Ureter (tissue), 1 donor: Measurements from ENCODE around the gene METTL26. TPM values are rescaled to one million over a fixed set of nuclear protein-coding genes. Genes with fewer than 3 reads are reported as not detected.
"Not testable (repeated sequence)": the region's sequence is repeated elsewhere in the genome, so short reads cannot be mapped to it uniquely, and the experiment has no call there.

Source experiments
- DNase-seq: peaks from one replicate; pipeline ENCODE4 v3.0.0-alpha.2; 2020; ENCODE audit warnings: low spot score
- total RNA-seq: library from RNA; stranded (reverse); gene quantifications from one replicate; pipeline ENCODE4 v1.2.4, GENCODE V29; 2023
- donor health status: DM: yes; HTN: yes; CAD: no.

The METTL26 gene
- total RNA-seq, 1 donor from 2014 or later = 48.3 TPM

DNA sequence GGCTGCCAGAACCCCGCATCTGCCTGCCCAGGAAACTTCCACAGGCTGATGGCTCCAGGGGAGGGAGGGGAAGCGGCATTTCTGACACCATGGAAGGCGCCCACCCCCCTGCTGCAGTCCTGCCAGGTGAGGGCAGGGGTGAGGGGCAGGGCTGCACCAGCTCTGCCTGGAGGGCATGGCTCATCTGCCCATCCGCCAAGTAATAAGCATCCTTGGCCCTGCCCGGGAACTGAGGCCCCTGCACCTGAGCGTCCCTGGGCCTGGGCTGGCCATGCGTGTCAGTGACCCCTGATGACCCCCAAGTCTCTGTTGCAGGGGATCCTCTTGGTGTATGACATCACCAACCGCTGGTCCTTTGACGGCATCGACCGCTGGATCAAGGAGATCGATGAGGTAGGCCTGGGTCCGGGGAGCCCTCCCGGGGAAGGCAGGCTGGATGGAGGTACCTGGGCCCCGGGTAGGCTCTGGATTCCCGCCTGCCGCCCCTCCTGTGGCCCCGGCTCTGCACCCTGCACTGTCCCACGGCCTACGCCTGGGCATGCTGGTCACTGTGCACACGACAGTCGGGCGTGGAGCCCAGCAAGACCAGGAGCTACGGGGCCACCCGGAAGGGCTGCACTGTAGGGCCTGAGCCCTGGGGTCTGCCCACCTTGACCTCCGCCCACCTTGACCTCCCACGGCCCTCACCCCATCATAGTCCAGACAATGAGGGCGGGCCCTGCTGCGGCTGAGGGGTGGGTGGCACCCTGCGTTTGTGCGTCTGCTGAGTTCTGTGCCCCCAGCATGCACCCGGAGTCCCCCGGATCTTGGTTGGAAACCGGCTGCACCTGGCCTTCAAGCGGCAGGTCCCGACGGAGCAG lies 10.8 kb downstream of the METTL26 start:
- no peak for DNase-seq

DNA sequence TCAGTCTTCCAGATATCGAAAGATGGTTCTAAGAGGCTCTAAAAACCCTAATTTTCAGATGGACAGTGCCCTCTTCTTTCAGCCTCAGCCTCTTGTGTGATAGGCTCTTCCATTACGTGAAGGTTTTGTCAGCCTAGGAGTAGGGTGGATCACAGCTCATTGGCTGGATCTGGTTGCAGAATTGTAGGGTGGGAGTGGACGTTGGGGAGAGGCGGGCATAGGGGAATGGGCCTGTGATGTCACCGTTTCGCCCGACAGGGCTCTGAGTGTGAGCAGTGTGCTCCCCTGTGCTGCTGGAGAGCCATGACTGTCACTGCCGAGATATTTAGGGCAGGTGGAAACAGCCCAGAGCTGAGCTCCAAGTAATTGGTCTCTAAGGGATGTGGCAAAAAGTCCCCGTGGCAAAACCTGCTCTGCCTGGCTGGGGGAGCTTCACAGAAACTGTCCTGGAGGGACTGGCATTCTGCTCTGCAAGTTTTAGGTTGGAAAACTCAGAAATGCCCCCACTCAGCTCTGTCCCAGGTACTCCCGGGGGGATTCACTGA lies 11.5 kb downstream of the METTL26 start:
- no peak for DNase-seq

DNA sequence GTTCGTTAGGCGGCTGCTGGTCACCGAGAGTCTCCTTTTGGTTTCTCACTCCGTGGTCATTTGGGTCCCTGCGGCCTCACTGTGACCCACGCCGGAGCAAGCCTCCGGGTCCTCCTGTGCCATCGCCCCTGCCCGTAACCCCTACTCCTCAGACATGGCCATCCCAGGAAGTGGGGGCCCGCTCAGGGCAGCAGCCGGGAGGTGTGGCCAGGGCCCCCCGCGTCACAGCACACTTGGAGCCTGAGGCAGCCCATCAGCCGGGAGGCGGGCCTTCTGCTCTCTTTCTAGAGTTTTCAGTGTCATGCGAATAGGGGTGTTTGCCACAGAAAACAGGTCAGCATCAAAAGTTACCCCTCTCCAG lies 13.2 kb downstream of the METTL26 start:
- DNase-seq = no peak

DNA sequence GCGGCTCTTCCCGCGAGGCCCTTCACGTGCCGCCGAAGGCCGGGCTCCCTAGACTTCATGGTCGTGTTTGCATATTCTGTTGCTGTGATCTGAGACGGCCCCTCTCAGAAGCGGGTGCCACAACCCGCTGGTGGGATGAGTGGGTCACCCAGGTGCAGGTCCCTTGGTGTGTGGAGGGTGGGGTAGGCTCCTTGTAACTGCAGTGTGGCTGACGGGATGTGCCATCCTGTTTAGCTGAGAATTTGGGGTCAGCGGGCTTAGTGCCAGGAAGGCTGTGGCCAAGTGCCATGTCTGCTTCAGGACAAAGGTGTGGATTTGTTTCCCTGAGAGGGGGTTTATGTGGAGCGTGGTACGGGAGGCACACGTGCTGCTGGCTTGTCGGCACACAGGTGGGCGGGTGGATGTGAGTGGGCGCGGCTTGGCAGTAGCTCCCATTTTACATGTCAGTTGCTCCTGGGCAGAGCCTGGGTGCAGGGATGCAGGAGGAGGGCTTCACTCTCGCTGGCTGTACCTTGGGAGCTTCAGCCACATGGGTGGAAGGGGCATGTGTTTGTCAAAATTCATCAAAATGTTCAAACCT lies 14.5 kb downstream of the METTL26 start:
- no peak for DNase-seq

DNA sequence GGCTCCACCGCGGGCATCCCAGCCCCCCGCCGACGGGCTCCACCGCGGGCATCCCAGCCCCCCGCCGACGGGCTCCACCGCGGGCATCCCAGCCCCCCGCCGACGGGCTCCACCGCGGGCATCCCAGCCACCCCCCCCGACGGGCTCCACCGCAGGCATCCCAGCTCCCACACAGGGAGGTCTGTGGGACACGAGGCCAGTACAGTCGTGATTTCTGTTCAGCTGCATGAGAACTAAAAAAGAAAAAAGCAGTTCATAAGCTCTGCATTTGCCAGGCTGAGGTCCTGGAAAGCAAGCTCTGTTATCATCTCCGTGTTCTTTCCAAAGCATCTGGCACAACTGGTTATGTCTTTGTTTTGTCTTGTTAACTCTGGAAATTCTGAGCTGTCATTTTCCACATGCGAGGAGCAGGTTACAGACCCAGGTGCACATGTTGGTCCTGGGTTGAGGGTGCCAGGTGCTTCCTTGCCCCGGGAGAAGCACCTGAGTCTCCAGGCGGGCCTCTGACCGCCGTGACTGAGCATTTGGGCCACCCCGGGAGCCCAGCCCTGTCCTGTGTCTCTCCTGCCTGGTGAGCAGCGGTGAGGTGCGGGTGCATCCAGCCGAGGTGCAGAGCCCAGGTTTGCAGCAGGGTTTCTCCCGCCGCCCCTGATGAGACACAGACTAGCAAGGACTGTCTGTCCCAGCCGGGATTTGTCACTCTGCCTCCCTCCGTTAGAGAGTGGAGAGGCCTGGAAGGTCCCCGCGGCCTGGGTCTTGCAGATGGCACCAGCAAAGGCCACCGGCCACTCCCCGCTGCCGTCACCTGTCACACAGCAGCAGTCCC lies 15.2 kb downstream of the METTL26 start:
- DNase-seq = no peak

DNA sequence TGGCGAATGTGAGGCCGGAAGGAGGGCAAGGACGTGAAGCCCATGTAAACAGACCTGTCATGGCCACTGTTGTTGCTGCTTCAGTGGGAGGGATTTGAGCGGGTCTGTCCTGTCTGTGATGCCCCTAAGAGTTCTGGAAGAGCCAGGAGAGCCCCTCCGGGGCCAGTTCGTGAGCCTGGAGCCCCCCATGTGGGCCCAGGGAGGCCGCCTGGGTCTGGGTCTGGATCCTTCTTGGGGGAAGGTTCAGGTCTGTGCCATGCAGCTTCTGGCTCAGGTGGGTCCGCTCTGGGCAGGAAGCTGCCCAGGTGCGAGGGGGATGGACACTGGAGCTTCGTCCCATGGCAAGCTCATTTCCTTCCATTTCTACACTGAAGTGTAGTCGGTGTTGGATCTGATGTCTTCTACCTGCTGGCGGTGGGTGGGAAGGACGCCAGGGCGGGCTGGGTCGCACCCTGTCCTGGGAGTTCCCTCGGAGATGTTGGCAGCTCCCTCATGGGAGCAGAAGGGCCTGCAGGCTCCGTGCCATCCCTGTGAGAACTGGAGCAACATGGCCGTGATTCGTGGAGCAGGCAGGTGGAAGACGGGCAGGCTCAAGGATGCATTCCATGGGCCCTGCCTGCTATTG lies 16.5 kb downstream of the METTL26 start:
- no peak for DNase-seq

- DNase-seq = no peak
Measured at GRCh38 chr16:617855-618254, 18.2 kb downstream of the METTL26 start.

DNA sequence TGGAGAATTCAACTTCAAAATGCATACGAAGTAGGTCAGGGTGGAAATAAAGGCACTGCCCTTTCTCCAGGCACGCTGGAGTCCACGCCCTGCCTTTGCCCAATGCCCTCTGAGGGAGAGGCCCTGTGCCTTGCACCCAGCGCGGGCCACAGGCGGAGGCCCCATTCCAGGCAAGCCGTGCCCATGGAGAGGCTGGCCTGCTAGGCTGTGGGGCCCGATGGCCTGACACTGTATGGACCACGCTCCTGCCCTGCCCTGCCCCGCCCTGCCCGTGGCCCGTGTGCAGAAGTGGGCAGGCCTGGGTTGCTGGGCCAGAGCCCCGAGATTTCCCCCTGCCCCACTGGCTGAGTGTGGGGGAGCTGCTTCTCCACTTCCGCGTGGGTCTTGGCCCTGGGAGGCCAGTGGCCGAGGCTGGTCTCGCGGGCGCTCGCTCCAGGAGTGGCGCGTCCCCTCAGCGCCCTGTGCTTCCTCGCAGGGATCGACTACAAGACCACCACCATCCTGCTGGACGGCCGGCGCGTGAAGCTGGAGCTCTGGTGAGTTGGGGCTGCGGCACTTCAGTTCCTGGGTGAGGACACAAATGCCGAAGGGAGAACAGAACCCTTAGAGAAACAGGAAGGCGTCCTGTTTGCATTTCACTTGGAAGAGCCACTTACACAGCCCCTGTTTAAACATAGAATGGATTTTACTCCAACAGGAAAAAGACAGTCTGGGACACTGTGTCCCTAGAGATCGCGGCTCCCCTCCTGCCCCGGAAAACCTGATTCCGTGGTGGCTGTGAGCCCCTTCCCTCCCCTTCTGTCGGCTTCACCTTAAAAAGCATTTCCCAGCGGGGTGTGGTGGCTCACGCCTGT lies 19.1 kb downstream of the METTL26 start:
- no peak for DNase-seq

DNA sequence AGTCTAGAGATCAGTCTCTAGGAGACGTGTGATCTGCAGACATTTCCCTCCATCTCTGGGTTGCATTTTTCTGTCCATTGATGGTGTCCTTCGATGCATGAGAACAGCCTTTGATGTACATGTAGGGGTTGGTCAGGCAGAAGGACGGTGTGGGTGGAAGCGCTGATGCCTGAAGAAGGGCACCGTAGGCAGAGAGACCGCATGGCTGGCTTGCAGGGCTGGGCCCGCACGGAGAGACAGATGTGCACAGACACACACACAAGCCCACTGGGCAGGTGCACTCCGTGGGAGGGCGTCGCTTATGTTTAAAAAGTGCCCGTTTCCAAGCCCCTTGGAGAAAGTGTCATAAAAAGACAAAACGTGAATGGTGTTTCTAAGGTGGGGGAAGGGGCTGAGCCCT lies 21.0 kb downstream of the METTL26 start:
- no peak for DNase-seq

DNA sequence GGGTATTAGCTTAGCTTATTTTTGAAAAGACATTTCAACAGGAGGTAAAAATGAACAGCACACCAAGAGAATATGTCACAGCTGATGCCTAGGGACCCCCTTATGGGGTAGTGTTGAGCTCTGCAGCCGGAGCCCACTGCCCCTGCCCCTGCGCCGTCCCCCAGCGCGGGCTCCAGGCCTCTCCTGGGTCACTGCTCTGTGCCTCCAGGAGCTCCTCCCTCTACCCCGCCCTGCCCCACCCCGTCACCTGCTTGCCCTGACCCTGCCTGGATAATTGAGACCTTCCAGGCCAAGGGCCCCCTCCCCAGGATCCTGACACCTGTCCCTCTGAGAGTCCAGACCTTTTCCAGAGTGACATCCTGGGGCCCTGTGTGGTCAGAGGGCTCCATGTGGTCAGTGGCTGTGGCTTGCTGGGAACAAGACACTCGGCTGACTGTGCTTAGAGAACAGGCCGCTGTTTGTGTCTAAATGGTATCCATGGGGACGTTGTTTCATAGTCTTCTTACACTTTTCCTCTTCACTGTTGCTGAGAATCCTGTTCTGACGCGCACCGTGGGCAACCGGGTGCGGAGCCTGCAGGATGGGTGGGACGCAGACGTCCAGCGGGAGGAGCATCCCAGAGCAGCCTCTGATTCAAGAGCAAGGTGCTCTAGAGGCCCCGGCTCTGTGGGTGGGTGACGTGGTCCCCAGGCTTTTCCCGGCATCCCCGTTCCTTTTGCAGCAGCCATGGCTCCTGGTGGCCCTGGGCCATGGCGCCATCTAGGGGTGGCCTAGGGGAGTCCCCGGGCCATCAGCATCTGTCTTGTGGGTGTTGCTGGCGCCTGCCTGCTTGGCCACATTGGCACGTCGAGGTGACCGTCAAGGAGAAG lies 25.4 kb downstream of the METTL26 start:
- DNase-seq = no peak

DNA sequence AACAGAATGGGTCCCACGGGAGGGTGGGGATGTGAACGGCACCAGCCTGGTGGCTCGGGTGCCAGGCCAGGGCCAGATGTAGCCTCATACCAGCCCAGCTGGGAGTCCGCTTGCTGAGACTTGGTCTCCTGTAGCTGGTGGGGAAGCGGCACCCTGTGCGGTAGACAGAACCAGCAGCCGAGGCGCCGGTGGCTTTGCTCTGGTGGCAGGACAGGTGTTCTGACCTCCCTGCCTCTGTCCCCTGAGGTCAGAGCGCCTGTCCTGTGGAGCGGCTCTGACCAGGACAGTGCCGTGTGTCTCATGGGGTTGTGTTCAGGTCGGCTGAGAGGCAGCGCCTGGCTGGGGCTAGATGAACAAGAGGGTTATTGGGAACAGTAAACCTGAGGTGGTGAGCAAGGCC lies 26.1 kb downstream of the METTL26 start:
- DNase-seq = no peak

DNA sequence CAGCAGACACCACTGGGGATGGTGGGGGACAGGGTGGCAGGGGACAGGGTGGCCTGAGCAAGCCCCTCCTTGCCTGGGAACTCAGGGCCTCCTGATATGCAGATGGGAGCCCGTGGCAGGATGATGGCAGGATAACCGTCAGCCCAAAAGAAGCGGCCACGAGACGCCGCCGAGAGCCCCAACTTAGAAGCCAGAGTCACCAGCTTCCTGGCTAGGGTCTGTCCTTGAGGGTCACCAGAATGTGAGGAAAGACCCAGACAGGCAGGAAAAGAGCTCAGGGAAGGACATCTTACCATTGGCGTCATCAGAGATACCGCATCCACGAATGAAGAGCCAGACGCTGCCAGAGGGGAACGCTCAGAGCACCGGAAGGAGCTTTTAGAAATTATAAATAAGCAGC lies 26.8 kb downstream of the METTL26 start:
- DNase-seq = no peak

GRCh38 chr16:608019-608418 lies 28.1 kb downstream of the METTL26 start:
- DNase-seq = no peak

- DNase-seq = no peak
Measured at GRCh38 chr16:606656-607307, 29.3 kb downstream of the METTL26 start.

DNA sequence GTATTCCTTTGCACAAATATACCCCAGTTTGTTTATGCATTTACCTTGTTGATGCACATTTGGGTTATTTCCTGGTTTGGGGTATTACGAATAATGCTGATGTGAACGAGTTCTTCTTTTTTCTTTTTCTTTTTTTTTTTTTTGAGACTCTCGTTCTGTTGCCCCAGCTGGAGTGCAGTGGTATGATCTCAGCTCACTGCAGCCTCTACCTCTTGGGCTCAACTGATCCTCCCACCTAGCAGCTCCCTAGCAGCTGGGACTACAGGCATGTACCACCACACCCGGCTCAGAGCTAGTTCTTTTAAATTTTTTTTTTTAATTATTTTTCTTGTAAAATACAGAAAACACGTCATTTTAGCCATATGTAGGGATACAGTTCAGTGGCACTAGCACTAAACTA lies 32.2 kb downstream of the METTL26 start:
- no peak for DNase-seq

GRCh38 chr16:600781-601180 lies 35.3 kb downstream of the METTL26 start:
- no peak for DNase-seq

- DNase-seq = no peak
Measured at GRCh38 chr16:598823-599739, 37.0 kb downstream of the METTL26 start.

DNA sequence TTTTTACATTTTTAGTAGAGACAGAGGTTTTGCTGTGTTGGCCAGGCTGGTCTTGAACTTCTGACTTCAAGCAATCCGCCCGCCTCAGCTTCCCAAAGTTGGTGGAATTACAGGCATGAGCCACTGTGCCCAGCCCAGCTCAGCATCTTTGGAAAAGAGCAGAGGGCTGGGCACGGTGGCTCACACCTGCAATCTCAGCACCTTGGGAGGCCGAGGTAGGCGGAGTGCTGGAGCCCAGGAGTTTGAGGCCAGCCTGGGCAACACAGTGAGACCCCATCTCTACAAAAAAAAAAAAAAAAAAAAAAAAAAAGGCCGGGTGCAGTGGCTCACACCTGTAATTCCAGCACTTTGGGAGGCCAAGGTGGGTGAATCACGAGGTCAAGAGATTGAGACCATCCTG lies 38.5 kb downstream of the METTL26 start:
- not testable (repeated sequence) for DNase-seq

- DNase-seq = no peak
Measured at GRCh38 chr16:596736-597060, 39.4 kb downstream of the METTL26 start.
